Neural cell (in vitro differentiated cells): ENCODE measurements around the gene TNFRSF19. TPM values are rescaled to one million over a fixed set of nuclear protein-coding genes. Genes with fewer than 3 reads are reported as not detected.

Source experiments
- H2AFZ ChIP-seq: fragments of 200-600, 300-800 bp; sonication (generic), shearing (Covaris generic); 2 replicates; pipeline ENCODE4 v1.6.0; 2014; ENCODE audit warnings: low read depth, mild to moderate bottlenecking, antibody characterized with exemption, low read length, moderate library complexity
- H3F3A ChIP-seq: fragments of 200-600 bp; shearing (Covaris generic); 2 replicates; pipeline ENCODE4 v1.6.1; 2016; ENCODE audit warnings: mild to moderate bottlenecking, moderate library complexity, mixed read lengths, antibody characterized with exemption, low read length; ENCODE audit not compliant: insufficient read depth, poor library complexity, severe bottlenecking
- H3K27ac ChIP-seq: fragments of 200-600, 300-800 bp; sonication (generic), shearing (Covaris generic); 2 replicates; pipeline ENCODE4 v1.5.1; 2014; ENCODE audit warnings: mild to moderate bottlenecking, low read length, moderate library complexity
- H3K27me3 ChIP-seq: fragments of 300-800, 200-600 bp; sonication (generic), shearing (Covaris generic); 2 replicates; pipeline ENCODE4 v1.6.0; 2014; ENCODE audit warnings: mild to moderate bottlenecking, low read depth, low read length, moderate library complexity; ENCODE audit not compliant: insufficient read depth
- H3K36me3 ChIP-seq: fragments of 300-800, 200-600 bp; sonication (generic), shearing (Covaris generic); 2 replicates; pipeline ENCODE4 v1.5.1; 2014; ENCODE audit warnings: mild to moderate bottlenecking, antibody characterized with exemption, low read length, moderate library complexity; ENCODE audit not compliant: insufficient read depth
- H3K4me2 ChIP-seq: fragments of 300-800, 200-600 bp; sonication (generic), shearing (Covaris generic); 2 replicates; pipeline ENCODE4 v1.6.0; 2014; ENCODE audit warnings: mild to moderate bottlenecking, low read length
- H3K4me3 ChIP-seq: fragments of 300-800, 200-600 bp; sonication (generic), shearing (Covaris generic); 2 replicates; pipeline ENCODE4 v1.5.1; 2014; ENCODE audit warnings: mild to moderate bottlenecking, low read length, moderate library complexity
- H3K79me2 ChIP-seq: fragments of 200-600 bp; shearing (Covaris generic); replicated peaks from 2 replicates; pipeline ENCODE4 v1.6.0; 2014; ENCODE audit warnings: mild to moderate bottlenecking, low read length, moderate library complexity; ENCODE audit not compliant: insufficient read depth
- H3K9ac ChIP-seq: fragments of 300-800, 200-600 bp; sonication (generic), shearing (Covaris generic); 2 replicates; pipeline ENCODE4 v1.6.1; 2016; ENCODE audit warnings: mild to moderate bottlenecking, low read length, mixed read lengths
- H3K9me2 ChIP-seq: fragments of 200-600 bp; shearing (Covaris generic); 2 replicates; pipeline ENCODE4 v1.6.1; 2016; ENCODE audit warnings: mild to moderate bottlenecking, low read length, mixed read lengths; ENCODE audit not compliant: insufficient read depth
- H3K9me3 ChIP-seq: fragments of 200-600, 300-800 bp; sonication (generic), shearing (Covaris generic); 2 replicates; pipeline ENCODE4 v1.6.1; 2016; ENCODE audit warnings: mild to moderate bottlenecking, mixed run types, low read length, moderate library complexity, mixed read lengths
- H4K20me1 ChIP-seq: fragments of 200-600 bp; shearing (Covaris generic); 2 replicates; pipeline ENCODE4 v1.6.1; 2016; ENCODE audit warnings: mild to moderate bottlenecking, mixed run types; ENCODE audit not compliant: insufficient read depth
- EP300 ChIP-seq: fragments of 450-650 bp; conservative IDR thresholded peaks from 2 replicates; pipeline ENCODE4 v1.6.1; 2014; ENCODE audit warnings: antibody characterized with exemption, mild to moderate bottlenecking, moderate library complexity; ENCODE audit not compliant: poor library complexity, severe bottlenecking
- EZH2 ChIP-seq: fragments of 200-600, 300-800 bp; shearing (Covaris generic), sonication (generic); IDR thresholded peaks from 2 replicates; pipeline ENCODE4 v1.6.1; 2014; ENCODE audit warnings: antibody characterized with exemption, low read length, borderline replicate concordance, mild to moderate bottlenecking; ENCODE audit not compliant: insufficient read depth, poor library complexity, severe bottlenecking
- MXI1 ChIP-seq: fragments of 450-650 bp; conservative IDR thresholded peaks from 2 replicates; pipeline ENCODE4 v1.6.1; 2014; ENCODE audit warnings: antibody characterized with exemption, mild to moderate bottlenecking; ENCODE audit not compliant: poor library complexity, severe bottlenecking
- POLR2AphosphoS5 ChIP-seq: IDR thresholded peaks from 2 replicates; pipeline ENCODE4 v1.6.1; 2012
- RAD21 ChIP-seq: fragments of 450-650 bp; conservative IDR thresholded peaks from 2 replicates; pipeline ENCODE4 v1.6.1; 2014; ENCODE audit warnings: antibody characterized with exemption, mild to moderate bottlenecking, moderate library complexity
- SMC3 ChIP-seq: fragments of 450-650 bp; conservative IDR thresholded peaks from 2 replicates; pipeline ENCODE4 v1.6.1; 2014; ENCODE audit warnings: antibody characterized with exemption, mild to moderate bottlenecking, moderate library complexity; ENCODE audit not compliant: poor library complexity
- TAF1 ChIP-seq: IDR thresholded peaks from 2 replicates; pipeline ENCODE4 v1.6.1; 2012; ENCODE audit warnings: low read depth
- polyA plus RNA-seq: library from polyadenylated mRNA; depleted of rRNA; stranded (reverse); fragments of >200 nt; gene quantifications from 2 replicates; pipeline ENCODE4 v1.2.3, GENCODE V29; 2014
- TF ChIP-seq, protein P1 (sequence below): fragments of 450-650 bp; IDR thresholded peaks from 2 replicates; pipeline ENCODE4 v1.5.1; 2014; ENCODE audit warnings: antibody characterized with exemption, mild to moderate bottlenecking, moderate library complexity; ENCODE audit not compliant: poor library complexity, severe bottlenecking
- TF ChIP-seq, protein P2 (sequence below): IDR thresholded peaks from 2 replicates; pipeline ENCODE4 v1.6.1; 2012; ENCODE audit warnings: borderline replicate concordance

TNFRSF19 gene
- polyA plus RNA-seq, 1 donor from 2014 or later = 3.3 TPM

DNA sequence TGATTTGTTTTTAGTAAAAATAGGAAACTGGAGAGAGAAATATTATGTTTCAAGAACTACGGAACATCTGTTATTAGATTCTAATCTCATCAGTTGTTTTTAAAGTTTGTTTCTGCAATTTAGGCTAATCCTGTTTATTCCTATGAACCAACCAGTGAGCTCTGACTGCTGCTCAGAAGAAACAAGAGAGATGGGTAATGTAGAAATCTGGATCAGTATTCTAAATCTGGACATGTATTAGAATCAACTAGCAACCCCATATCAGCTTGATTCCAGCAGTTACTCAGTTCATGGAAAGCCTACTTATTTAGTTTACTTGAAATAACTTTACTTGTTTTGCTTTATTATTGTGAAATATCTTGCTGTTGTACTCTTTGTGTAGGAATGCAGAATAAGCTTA is 115.2 kb downstream of the TNFRSF19 start:
- Histone ChIP-seq H3K4me3 (no peak overlapping the region), H3K27me3 (no peaks in the 10 kb centered on the region), H3K9ac (no peak overlapping the region), H3K9me3 (no peaks in the 10 kb centered on the region), H3K9me2 (no peaks in the 10 kb centered on the region), H4K20me1 (no peaks in the 10 kb centered on the region), H3F3A (no peaks in the 10 kb centered on the region), H3K36me3 (no peaks in the 10 kb centered on the region), H3K4me2 (no peak overlapping the region), H3K27ac (no peak overlapping the region), H2AFZ (no peak overlapping the region), H3K79me2 (no peaks in the 10 kb centered on the region)
- TF ChIP-seq EZH2 (no peak), SMC3 (no peak), RAD21 (no peak), EP300 (no peak), MXI1 (no peak), POLR2AphosphoS5 (no peak), TAF1 (no peak)
- TF ChIP-seq, protein P1, sequence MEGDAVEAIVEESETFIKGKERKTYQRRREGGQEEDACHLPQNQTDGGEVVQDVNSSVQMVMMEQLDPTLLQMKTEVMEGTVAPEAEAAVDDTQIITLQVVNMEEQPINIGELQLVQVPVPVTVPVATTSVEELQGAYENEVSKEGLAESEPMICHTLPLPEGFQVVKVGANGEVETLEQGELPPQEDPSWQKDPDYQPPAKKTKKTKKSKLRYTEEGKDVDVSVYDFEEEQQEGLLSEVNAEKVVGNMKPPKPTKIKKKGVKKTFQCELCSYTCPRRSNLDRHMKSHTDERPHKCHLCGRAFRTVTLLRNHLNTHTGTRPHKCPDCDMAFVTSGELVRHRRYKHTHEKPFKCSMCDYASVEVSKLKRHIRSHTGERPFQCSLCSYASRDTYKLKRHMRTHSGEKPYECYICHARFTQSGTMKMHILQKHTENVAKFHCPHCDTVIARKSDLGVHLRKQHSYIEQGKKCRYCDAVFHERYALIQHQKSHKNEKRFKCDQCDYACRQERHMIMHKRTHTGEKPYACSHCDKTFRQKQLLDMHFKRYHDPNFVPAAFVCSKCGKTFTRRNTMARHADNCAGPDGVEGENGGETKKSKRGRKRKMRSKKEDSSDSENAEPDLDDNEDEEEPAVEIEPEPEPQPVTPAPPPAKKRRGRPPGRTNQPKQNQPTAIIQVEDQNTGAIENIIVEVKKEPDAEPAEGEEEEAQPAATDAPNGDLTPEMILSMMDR = no peak
- TF ChIP-seq, protein P2, sequence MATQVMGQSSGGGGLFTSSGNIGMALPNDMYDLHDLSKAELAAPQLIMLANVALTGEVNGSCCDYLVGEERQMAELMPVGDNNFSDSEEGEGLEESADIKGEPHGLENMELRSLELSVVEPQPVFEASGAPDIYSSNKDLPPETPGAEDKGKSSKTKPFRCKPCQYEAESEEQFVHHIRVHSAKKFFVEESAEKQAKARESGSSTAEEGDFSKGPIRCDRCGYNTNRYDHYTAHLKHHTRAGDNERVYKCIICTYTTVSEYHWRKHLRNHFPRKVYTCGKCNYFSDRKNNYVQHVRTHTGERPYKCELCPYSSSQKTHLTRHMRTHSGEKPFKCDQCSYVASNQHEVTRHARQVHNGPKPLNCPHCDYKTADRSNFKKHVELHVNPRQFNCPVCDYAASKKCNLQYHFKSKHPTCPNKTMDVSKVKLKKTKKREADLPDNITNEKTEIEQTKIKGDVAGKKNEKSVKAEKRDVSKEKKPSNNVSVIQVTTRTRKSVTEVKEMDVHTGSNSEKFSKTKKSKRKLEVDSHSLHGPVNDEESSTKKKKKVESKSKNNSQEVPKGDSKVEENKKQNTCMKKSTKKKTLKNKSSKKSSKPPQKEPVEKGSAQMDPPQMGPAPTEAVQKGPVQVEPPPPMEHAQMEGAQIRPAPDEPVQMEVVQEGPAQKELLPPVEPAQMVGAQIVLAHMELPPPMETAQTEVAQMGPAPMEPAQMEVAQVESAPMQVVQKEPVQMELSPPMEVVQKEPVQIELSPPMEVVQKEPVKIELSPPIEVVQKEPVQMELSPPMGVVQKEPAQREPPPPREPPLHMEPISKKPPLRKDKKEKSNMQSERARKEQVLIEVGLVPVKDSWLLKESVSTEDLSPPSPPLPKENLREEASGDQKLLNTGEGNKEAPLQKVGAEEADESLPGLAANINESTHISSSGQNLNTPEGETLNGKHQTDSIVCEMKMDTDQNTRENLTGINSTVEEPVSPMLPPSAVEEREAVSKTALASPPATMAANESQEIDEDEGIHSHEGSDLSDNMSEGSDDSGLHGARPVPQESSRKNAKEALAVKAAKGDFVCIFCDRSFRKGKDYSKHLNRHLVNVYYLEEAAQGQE = no peak

DNA sequence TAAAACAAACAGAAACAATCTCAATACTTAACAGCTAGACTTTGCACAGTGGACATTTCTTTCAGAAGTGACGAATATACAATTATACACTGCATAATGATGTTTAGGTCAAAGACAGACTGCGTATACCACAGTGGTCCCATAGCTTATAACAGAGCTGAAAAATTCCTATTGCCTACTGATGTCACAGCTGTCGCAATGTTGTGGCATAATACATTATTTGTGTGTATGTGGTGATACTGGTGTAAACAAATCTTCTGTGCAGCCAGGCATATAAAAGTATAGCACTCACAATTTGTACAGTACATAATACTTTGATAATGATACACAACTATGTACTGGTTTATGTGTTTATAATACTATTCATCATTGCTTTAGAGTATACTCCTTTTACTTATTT is 116.7 kb downstream of the TNFRSF19 start:
- H2AFZ ChIP-seq = no peak overlapping the region
- H3K27ac ChIP-seq = no peak overlapping the region
- no peaks in the 10 kb centered on the region for H4K20me1 ChIP-seq
- H3F3A ChIP-seq = no peaks in the 10 kb centered on the region
- TF ChIP-seq SMC3 (no peak), TAF1 (no peak), EZH2 (no peak), POLR2AphosphoS5 (no peak), MXI1 (no peak)
- TF ChIP-seq, protein P1 = no peak
- TF ChIP-seq, protein P2 = no peak
- no peaks in the 10 kb centered on the region for H3K27me3 ChIP-seq
- H3K79me2 ChIP-seq = no peaks in the 10 kb centered on the region
- no peak overlapping the region for H3K4me2 ChIP-seq
- H3K9me3 ChIP-seq = no peaks in the 10 kb centered on the region
- H3K36me3 ChIP-seq = no peaks in the 10 kb centered on the region
- H3K4me3 ChIP-seq = no peak overlapping the region
- no peaks in the 10 kb centered on the region for H3K9me2 ChIP-seq
- H3K9ac ChIP-seq = no peak overlapping the region
